ENCODE data around the gene PLEKHF1. TPM values are rescaled to one million over a fixed set of nuclear protein-coding genes. Genes with fewer than 3 reads are reported as not detected.

The PLEKHF1 gene
- total RNA-seq, 1 experiment from 2014 or later: 5.5 TPM

DNA sequence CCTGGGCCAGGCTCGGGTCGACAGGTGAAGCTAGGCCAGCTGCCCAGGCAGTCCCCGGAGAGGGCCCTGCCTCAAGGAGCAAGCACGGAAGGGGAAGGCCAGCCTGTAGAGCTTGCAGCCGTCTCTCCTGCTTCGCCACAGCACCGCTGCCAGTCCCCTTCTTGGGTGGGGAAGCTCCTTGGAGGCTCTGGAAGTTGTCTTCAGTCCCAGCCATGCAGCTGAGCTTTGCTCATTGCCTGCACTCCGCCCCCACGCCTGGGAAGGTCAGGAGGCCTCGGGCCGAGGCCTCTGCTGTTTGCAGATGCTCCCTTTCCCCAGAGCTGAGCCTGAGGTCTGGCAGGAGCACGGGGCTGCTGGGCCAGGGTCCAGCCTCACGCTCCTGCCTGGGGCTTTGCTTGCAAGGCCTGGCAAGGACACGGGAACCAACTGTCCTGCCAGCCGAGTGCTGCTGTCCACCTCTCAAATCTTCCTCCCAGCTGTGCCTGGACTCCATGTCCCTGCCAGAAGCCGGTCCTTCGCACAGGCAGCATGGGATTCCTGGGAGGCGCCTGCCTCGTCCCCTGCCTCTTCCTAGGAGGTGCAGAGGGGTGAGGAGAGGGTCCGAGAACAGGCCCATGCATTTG lies 13.3 kb downstream of the PLEKHF1 start (continued):
- TF ChIP-seq TCF7L2 (IDR thresholded peaks at IDR 0.05; ENCODE audit: borderline replicate concordance, extremely low read depth, insufficient read depth, insufficient read length) (no peak), SIN3A (IDR thresholded peaks at IDR 0.05; ENCODE audit: low read depth) (no peak), ZNF274 (IDR thresholded peaks at IDR 0.05; ENCODE audit: low read depth, low read length) (no peak), ZFX (IDR thresholded peaks at IDR 0.05) (no peak)

DNA sequence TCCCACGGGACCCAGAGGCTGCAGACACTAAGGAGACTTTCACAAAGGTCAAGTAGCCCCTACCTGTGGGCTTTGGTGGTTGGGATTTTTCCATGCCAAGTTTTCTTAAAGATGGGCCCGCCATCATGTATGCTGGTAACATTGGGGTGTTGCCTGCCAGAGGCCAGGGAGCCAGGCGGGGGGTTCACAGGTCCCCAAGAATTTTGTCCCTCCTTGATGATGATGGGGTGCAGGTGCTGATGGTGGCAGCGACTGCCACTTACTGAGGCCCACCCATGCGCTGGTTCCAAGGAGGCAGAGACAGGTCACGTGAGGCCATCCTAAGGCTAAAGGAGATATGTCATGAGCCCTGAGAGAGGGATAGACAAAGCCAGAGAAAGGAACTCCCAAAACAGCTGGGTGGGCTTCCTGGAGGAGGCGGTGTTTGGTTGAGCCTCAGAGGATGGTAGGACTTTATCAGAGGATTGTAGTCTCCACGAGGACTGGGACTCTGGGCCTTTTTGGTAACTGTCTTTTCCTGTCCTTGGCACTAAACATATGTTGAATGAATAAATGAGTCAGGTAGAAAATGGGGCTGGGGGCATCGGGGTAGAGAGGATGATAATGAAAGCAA lies 14.4 kb downstream of the PLEKHF1 start:
- no peak overlapping the region for H2AFZ ChIP-seq (ENCODE audit: low read depth, low read length, poor library complexity, severe bottlenecking)
- no peak overlapping the region for H3K4me2 ChIP-seq (ENCODE audit: low read length)
- H3K9me2 ChIP-seq (ENCODE audit: insufficient read depth): no peaks in the 10 kb centered on the region
- no peak overlapping the region for H3K9ac ChIP-seq (ENCODE audit: low read length)
- POLR2A ChIA-PET: no interaction called here
- no peaks in the 10 kb centered on the region for H4K20me1 ChIP-seq (ENCODE audit: insufficient read depth)
- intact Hi-C loops (cut with micrococcal nuclease): no loop called here
- no peak for DNase-seq (ENCODE audit: low read depth, low spot score)
- no peaks in the 10 kb centered on the region for H3K79me2 ChIP-seq (ENCODE audit: insufficient read depth, low read length)
- H3K27me3 ChIP-seq (ENCODE audit: insufficient read depth, low read length): no peaks in the 10 kb centered on the region
- TF ChIP-seq ATF3 (IDR thresholded peaks at IDR 0.05) (no peak), CBX3 (IDR thresholded peaks at IDR 0.05; ENCODE audit: low read depth) (no peak), FOSL1 (IDR thresholded peaks at IDR 0.05; ENCODE audit: low read depth) (no peak), SIN3A (IDR thresholded peaks at IDR 0.05; ENCODE audit: low read depth) (no peak), POLR2AphosphoS5 (IDR thresholded peaks at IDR 0.05; ENCODE audit: low read depth, low read length) (no peak), EZH2 (IDR thresholded peaks at IDR 0.05) (no peak), SP1 (IDR thresholded peaks at IDR 0.05; ENCODE audit: low read depth) (no peak), ELF1 (IDR thresholded peaks at IDR 0.05; ENCODE audit: borderline replicate concordance, low read depth) (no peak), TCF7L2 (IDR thresholded peaks at IDR 0.05; ENCODE audit: borderline replicate concordance, extremely low read depth, insufficient read depth, insufficient read length) (no peak), POLR2A (IDR thresholded peaks at IDR 0.05; ENCODE audit: borderline replicate concordance, extremely low read depth, insufficient read depth, insufficient read length) (no peak), ZFX (IDR thresholded peaks at IDR 0.05) (no peak), RAD21 (IDR thresholded peaks at IDR 0.05; ENCODE audit: low read depth) (no peak)
- TF ChIP-seq, protein P1, sequence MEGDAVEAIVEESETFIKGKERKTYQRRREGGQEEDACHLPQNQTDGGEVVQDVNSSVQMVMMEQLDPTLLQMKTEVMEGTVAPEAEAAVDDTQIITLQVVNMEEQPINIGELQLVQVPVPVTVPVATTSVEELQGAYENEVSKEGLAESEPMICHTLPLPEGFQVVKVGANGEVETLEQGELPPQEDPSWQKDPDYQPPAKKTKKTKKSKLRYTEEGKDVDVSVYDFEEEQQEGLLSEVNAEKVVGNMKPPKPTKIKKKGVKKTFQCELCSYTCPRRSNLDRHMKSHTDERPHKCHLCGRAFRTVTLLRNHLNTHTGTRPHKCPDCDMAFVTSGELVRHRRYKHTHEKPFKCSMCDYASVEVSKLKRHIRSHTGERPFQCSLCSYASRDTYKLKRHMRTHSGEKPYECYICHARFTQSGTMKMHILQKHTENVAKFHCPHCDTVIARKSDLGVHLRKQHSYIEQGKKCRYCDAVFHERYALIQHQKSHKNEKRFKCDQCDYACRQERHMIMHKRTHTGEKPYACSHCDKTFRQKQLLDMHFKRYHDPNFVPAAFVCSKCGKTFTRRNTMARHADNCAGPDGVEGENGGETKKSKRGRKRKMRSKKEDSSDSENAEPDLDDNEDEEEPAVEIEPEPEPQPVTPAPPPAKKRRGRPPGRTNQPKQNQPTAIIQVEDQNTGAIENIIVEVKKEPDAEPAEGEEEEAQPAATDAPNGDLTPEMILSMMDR (IDR thresholded peaks at IDR 0.05 in 2 of 3, conservative IDR thresholded peaks at IDR 0.05 in 1 of 3; ENCODE audit: borderline replicate concordance in 1 of 3, insufficient read depth in 1 of 3, low read depth in 2 of 3, low read length in 2 of 3): no peak
- TF ChIP-seq, protein P2, sequence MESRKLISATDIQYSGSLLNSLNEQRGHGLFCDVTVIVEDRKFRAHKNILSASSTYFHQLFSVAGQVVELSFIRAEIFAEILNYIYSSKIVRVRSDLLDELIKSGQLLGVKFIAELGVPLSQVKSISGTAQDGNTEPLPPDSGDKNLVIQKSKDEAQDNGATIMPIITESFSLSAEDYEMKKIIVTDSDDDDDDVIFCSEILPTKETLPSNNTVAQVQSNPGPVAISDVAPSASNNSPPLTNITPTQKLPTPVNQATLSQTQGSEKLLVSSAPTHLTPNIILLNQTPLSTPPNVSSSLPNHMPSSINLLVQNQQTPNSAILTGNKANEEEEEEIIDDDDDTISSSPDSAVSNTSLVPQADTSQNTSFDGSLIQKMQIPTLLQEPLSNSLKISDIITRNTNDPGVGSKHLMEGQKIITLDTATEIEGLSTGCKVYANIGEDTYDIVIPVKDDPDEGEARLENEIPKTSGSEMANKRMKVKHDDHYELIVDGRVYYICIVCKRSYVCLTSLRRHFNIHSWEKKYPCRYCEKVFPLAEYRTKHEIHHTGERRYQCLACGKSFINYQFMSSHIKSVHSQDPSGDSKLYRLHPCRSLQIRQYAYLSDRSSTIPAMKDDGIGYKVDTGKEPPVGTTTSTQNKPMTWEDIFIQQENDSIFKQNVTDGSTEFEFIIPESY (IDR thresholded peaks at IDR 0.05; ENCODE audit: extremely low read depth, insufficient replicate concordance, low read length): no peak
- no peak overlapping the region for H3K4me3 ChIP-seq (replicated peaks in 1 of 2; ENCODE audit: low read depth in 1 of 2, low read length in 2 of 2)
- CTCF ChIA-PET: no interaction called here
- H3K4me1 ChIP-seq (ENCODE audit: control insufficient read depth in 1 of 2, insufficient read depth in 2 of 2, low read length in 2 of 2): no peaks in the 10 kb centered on the region
- no TSS peak for BruUV-seq (replicated peaks)
- no peak overlapping the region for H3K27ac ChIP-seq (ENCODE audit: low read depth, low read length)
- H3K36me3 ChIP-seq (ENCODE audit: control insufficient read depth in 1 of 2, insufficient read depth in 2 of 2, low read length in 2 of 2): no peaks in the 10 kb centered on the region
- H3K9me3 ChIP-seq (ENCODE audit: control insufficient read depth in 1 of 2, insufficient read depth in 1 of 2, low read depth in 1 of 2, low read length in 2 of 2): no peaks in the 10 kb centered on the region
- ATAC-seq: no peak
- RAD21 ChIA-PET (ENCODE audit: low non-redundant PET in 1 of 2, low total read pairs in 2 of 2, uncharacterized antibody in 2 of 2, unreplicated experiment in 2 of 2): no interaction called here
